Measurements from ENCODE around the gene CYP3A5.
A peak's percentile ranks its signal among the peaks of the same experiment; 100 is the strongest.
"Not testable (repeated sequence)": the region's sequence is repeated elsewhere in the genome, so short reads cannot be mapped to it uniquely, and the experiment has no call there.

The CYP3A5 gene

DNA sequence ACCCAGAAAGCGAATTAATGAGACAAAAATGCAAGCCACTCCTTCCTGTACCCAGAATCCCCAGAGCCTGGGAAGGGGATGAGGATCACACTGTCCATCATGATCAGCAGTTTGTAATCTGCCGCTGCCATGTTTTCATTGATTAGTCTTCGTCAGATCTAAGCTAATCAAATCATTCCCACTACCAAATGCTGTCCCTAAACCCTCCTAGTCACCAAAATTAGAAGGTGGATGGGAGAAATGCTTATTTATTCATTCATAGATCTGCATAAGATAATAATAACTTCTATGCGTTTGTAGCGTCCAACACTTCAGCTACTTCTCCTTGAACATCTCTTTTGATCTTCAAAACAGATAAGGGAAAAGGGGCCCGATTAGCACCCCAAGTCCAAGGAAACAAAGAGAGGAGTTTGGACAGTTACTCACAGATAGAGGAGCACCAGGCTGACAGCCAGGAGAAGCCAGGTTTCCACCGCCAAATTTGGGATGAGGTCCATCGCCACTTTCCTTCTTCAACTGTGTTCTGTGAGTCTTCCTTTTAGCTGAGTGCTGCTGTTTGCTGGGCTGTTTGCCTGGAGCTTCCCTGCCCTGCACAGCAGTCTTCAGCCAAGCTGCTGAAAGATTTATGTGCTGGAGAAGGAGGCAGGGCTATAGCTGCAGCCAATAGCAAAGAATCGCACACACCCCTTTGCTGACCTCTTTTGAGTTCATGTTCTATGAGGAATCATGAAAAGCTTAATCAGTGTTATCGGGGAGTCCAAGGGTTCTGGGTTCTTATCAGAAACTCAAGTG lies at the start of gene CYP3A5:
Gene CYP3A5, minus strand, starts transcription at position 597 of the 792 bp plus-strand sequence. Its CDS starts 100 bp downstream, at position 497.
- no peak for DNase-seq

DNA sequence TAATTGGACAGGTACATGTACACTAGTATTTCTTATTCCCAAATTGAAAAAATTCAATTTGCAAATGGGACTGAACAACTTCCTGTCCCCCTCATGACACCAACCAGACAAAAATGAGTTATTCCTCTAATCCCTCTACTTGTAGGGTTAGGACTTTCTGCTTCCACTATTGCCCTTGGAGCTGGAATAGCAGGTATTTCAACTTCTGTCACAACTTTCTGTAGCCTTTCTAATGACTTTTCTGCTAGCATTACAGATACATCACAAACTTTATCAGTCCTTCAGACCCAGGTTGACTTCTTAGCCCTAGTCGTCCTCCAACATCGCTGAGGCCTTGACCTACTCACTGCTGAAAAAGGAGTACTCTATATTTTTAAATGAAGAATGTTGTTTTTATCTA lies 48.8 kb upstream of the CYP3A5 start:
- no peak for DNase-seq

DNA sequence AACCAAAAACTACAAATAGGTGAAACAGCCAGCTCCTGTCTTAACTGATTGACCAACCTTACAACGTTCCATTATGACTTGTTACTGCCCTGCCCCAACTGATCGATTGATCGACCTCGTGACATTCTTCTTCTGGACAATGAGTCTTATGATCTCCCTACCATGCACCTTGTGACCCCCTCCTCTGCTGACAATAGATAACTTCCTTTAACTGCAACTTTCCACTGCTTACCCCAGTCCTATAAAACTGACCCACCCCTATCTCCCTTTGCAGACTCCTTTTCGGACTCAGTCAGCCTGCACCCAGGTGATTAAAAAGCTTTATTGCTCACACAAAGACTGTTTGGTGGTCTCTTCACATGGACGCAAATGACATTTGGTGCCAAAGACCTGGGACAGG lies 43.4 kb upstream of the CYP3A5 start:
- DNase-seq, result not testable (repeated sequence)

DNA sequence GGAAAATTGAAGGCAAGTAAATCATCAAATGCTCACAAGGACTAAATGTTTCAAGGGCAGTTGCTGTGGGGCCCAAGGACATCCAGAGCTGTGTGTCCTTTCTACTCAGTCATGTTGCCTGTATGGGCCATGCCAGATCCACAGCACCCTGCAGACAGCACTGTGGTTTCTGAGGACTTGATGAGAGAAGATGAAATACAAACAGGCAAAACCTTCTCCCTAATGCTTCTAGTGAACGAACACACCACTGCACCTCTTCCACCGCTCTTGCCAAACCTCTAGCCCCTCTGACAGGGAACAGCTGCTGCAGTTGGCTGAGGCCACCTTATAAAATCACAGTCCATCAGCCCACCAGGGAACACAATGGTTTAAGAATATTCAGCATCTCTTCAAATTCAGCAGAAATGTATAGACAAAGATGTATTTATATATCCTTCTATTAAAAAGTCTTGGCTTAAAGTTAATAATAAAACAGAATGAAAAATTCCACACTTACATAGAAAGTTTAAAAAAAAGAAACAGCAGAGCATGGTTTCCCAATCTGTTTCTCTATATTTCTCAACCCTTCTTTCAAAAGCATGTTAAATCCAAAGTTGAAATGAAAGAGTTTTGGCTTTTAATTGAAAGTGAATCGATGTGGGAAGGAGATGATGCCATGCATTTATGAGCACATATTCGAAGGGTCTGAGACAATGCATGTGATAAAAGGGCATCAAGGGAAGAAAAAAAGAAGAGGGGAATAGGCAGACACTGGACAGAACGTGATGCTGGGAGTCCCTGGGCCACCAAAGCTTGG lies 41.2 kb upstream of the CYP3A5 start:
- DNase-seq, result no peak

DNA sequence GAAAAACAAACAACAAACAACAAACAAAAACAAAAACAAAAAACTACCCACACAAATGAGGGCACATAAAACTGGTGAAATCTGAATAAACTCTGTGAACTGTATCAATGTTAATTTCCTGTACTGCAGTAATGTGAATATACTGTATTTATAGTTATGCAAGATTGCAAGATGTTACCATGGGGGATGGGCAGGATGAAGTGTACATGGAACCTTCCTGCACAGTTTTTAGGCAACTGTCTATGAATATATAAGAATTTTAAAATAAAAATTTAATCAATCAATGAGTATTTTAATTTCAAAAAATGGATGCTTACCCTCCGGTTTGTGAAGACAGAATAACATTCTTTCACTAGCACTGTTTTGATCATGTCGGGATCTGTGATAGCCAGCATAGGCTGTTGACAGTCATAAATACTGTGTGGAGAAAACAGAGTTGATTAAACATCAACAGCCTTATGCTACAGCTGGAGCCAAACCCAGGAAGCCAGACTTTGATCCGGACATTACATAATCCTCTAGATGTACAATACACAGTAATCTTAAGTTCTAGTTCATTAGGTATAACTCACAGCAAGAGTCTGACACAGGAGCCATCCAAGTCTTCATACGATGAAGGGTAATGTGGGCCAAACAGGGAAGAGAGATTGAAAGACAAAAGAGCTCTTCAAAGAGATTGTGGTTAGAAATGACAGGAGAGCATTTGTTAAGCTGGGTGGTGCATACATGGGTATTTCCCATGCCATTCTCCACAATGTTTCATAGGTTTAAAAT lies 40.4 kb upstream of the CYP3A5 start:
- no peak for DNase-seq

DNA sequence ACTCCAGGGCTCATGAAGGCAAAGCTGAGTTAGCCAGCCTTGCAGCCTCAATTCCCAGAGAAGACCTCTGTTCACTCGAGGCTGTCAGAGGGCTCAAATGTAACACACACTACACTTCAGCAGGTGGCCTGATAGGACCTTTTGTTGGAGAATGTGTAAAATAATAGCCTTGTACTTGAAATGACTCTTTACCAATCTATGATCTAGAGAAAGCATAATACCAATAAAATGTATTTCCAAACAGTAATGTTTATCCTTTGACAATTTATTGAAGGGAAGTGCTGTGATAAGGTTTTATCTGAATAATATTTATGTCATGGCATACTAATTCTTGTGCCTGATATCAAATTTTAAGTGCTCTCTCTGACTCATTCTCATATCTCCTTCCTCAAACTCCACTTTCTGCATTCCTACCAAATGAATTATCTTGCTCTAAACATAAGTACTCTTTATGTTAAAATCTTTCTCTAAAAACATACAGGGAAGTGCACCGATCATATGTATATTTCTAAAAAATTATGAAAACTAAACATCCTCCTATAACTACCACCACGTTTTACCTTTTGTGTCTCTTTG lies 34.3 kb upstream of the CYP3A5 start:
- no peak for DNase-seq

DNA sequence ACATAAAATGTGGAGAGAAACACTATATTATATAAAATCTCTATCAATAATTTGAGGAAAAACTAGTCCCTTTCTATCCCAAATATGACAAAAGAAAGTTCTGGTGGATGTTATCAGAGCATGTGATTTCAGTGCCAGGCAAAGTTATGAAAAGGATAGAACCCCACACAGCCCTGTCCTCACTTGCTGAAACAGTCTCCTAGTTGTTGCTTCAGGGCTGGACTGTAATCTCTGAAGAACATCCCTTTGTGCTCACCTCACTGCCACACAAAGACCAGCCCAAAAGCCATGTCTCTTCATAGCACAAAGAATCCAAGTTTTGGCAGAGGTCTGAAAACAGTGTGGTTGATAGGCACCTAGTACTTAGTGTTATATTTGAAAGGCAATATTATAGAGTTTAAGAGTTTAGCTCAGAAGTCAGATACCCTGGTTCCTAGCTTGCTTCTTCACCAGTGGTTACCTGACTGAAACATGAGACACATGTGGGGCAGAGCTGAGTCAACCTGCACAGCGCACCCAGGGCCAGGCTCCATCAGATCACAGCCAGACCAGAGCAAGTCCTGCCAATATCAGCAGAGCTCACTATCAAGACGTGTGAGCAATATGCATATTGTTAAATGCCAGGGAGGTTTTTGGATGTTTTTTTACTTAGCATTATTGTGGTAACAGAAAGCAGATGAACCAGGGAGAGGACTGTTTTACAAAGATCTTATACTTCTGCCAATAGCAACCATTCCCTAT lies 30.2 kb upstream of the CYP3A5 start:
- DNase-seq, result no peak

DNA sequence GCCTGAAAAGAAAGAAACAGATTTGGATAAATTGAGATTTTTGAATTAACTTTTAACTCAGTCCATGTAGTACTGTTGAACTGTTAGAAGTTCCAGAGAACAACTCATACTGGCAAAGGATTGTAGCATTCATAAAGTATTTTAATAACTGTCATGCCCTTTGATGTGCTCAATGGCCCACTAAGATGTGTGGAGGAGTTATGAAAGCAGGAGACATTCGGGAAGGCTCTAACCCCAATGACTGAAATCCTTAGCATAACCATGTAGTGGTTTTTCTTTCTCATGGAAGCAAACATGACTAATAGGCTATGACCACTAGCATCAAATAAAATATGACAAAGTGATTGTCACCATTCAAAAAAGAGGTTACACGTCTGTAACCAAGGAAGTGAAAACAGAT lies 29.5 kb upstream of the CYP3A5 start:
- no peak for DNase-seq

DNA sequence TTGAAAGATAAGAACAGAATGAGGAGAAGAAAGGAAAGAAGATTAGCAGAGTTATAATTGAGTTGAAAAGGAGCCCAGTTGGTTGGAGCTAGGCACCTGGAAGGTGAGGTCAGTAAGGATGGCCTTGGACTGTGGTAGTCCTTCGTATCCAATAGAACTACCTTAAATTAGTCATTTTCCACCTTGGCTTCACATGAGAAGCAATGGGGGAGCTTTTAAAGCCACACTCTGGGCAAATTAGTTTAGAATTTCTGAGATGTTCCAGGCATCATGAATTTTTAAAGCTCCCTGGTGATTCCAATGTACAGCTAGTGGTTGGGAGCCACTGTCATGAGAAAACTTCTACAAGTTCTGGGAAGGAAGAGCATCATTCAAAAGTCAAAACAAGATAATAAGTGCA lies 27.3 kb upstream of the CYP3A5 start:
- DNase-seq, result no peak

DNA sequence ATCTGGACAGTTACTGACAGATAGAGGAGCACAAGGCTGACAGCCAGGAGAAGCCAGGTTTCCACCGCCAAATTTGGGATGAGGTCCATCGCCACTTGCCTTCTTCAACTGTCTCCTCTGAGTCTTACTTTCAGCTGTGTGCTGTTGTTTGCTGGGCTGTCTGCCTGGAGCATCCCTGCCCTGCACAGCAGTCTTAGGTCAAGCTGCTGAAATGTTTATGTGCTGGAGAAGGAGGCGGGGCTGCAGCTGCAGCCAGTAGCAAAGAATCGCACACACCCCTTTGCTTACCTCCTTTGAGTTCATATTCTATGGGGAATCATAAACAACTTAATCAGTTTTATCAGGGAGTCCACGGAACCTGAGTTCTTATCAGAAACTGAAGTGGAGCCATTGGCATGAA lies 20.1 kb upstream of the CYP3A5 start:
- DNase-seq, result no peak

DNA sequence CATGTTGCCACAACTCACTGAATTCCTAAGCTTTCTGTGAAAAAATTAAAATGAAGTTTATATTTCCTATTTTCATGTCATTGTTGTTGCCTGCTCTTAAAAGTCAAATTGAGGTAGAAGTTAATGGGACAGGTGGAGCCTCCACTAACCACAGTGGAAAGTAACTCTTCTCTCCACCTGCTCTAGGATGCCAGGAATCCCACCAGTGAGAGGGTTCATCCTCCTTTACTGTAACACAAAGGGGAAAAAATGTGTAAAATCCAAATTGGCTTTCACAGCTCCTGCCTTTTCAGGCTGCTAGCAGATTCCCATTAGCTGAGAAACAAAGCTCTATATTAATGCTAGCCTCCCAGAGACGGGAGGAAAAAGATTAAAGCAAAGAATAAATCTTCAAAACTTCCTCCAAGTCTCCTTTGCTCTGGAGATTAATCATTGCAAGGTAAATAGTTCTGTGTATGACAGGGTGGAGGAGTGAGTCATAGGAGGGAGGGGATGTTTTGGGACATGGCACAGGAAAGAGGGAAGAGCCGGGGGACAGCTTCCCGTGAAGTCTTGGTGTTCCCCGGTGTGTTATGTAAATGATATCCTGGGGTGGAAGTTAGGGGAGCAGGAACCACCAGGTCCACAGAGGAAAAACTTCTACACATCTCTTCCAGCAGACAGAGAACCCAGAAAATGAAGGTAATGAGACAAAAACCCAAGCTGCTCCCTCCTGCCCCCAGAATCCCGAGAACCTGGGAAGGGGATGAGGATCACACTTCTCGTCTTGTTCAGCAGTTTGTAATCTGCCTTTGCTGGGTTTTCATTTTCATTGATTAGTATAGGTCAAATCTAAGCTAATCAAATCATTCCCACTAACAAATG lies 19.3 kb upstream of the CYP3A5 start:
- not testable (repeated sequence) for DNase-seq

DNA sequence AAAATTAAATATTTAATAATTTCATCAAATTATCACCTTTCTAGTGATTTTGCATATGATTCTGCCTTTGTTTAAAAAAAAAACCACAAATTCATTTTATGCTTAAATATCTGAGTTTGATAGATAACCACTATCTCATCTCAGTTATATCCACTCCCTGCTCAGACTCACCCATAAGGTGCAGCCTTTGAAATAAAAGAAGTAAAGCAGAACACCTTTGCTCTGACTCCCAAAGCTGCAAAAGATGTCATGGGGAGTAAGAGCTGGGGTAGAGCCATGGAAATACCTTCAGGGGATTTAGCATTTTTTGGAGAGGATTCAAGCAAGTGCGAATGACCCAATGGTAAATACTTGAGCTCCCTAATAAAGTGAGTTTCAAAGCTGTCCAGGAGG lies 15.1 kb upstream of the CYP3A5 start:
- DNase-seq, result no peak

DNA sequence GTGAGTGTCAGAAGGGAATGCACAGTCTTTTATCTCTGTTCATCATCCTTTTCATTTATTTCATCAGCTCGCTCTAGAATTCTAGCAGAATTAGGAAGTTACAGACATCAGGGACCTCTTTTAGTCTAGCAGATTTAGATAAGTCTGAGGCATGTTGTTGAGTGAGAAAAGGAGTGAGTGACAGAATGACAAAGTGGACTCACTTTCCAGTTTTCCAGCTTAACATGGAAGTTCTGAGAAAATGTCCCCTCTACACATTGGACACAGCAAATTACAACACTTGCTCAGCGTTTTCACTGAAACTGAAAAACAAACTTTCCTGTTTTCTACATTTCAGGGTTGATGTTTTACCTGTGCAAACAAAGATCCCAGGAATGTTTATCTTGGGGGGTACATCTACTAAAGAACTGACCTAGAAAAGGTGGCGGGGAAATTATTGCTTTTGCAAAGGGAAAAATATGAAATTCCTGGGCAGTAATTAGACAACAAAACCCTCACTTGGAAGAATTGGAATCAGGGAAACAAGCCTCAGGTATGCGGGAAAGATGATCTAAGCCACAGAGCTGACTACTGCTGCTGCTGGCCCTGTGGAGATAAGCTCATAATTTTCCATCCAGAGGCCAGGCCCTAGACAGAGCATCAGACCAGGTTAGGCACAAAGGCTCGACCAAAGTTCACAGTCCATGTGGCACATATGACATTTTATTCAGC lies 14.6 kb upstream of the CYP3A5 start:
- DNase-seq, result no peak

DNA sequence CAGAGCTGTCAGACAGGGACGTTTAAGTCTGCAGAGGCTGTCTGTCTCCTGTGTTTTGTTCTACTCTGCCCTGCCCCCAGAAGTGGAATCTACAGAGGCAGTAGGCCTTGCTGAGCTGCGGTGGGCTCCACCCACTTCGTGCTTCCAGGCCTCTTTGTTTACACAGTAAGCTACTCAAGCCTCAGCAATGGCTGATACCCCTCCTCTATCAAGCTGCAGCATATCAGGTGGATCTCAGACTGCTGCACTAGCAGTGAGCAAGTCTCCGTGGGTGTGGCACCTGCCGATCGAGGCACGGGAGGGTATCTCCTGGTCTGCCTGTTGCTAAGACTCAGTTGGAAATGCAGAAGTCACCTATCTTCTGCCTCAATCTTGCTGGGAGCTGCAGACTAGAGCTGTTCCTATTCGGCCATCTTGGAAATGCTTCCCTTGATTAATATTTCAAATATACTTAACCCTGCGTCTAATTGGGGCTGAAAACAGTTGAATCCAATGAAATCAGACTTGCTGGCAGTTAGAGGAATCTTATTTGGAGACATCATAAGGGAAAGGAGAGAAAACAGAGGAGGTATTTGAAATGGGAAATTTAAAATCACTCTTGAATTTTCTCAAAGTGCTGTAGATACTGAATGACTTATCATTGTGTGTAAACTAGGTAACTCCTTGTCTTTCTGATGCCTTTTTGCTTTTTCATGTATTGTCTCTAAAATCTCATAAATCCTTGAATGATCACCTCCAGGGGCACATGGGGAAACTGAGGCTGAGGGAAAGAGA lies 13.8 kb upstream of the CYP3A5 start:
- peak; percentile 53 for DNase-seq

DNA sequence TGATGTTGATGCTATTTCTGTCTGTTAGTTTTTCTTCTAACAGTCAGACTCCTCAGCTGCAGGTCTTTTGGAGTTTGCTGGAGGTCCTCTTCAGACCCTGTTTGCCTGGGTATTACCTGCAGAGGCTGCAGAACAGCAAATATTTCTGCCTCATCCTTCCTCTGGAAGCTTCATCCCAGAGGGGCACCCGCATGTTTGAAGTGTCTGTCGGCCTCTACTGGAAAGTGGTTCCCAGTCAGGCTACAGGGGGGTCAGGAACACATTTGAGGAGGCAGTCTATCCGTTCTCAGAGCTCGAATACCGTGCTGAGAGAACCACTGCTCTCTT lies 13.3 kb upstream of the CYP3A5 start:
- no peak for DNase-seq

DNA sequence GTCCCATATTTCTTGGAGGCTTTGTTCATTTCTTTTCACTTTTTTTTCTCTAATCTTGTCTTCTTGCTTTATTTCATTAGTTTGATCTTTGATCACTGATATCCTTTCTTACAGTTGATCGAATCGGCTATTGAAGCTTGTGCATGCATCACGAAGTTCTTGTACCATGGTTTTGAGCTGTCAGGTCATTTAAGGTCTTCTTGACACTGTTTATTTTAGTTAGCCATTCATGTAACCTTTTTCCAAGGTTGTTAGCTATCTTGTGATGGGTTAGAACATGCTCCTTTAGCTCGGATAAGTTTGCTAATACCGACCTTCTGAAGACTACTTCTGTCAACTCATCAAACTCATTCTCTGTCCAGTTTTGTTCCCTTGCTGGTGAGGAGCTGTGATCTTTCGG lies 12.8 kb upstream of the CYP3A5 start:
- DNase-seq, result not testable (repeated sequence)

DNA sequence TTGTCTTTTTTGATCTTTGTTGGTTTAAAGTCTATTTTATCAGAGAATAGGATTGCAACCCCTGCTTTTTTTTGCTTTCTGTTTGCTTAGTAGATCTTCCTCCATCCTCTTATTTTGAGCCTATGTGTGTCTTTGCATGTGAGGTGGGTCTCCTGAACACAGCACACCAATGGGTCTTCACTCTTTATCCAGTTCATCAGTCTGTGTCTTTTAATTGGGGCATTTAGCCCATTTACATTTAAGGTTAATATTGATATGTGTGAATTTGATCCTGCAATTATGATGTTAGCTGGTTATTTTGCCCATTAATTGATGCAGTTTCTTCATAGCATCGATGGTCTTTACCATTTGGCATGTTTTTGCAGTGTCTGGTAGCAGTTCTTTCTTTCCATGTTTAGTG lies 11.9 kb upstream of the CYP3A5 start:
- DNase-seq, result not testable (repeated sequence)

DNA sequence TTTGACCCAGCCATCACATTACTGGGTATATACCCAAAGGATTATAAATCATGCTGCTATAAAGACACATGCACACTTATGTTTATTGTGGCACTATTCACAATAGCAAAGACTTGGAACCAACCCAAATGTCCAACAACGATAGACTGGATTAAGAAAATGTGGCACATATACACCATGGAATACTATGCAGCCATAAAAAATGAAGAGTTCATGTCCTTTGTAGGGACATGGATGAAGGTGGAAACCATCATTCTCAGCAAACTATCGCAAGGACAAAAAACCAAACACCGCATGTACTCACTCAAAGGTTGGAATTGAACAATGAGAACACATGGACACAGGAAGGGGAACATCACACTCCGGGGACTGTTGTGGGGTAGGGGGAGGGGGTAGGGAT lies 11.1 kb upstream of the CYP3A5 start:
- not testable (repeated sequence) for DNase-seq

DNA sequence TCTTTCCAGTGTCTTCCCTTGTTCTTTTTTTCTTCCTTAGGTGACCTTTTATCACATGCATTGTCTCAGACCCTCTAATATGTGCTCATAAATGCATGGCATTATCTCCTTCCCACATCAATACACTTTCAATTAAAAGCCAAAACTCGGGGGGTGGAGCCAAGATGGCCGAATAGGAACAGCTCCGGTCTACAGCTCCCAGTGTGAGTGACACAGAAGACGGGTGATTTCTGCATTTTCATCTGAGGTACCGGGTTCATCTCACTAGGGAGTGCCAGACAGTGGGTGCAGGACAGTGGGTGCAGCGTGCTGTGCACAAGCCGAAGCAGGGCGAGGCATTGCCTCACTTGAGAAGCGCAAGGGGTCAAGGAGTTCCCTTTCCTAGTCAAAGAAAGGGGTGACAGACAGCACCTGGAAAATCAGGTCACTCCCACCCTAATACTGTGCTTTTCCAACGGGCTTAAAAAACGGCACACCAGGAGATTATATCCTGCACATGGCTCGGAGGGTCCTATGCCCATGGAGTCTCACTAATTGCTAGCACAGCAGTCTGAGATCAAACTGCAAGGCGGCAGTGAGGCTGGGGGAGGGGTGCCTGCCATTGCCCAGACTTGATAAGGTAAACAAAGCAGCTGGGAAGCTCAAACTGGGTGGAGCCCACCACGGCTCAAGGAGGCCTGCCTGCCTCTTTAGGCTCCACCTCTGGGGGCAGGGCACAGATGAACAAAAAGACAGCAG lies 6.2 kb upstream of the CYP3A5 start:
- not testable (repeated sequence) for DNase-seq
